ENCODE results near the gene RIPK3.

The RIPK3 gene

GRCh38 chr14:24317141-24317928 lies 22.5 kb downstream of the RIPK3 start:
- no peak for DNase-seq

- no peak for DNase-seq
These were observed 23.2 kb downstream of the RIPK3 start for GRCh38 chr14:24316597-24316950.

- no peak for DNase-seq
These were observed 23.8 kb downstream of the RIPK3 start for GRCh38 chr14:24315807-24316596.

- DNase-seq: no peak
These were observed 24.5 kb downstream of the RIPK3 start for GRCh38 chr14:24315243-24315806.

- no peak for DNase-seq
These were observed 25.2 kb downstream of the RIPK3 start for GRCh38 chr14:24314377-24315193.

GRCh38 chr14:24313913-24314312 lies 25.9 kb downstream of the RIPK3 start:
- no peak for DNase-seq

GRCh38 chr14:24312736-24313507 lies 26.9 kb downstream of the RIPK3 start:
- no peak for DNase-seq

- DNase-seq: no peak
These were observed 27.8 kb downstream of the RIPK3 start for GRCh38 chr14:24311837-24312615.

- peak; percentile 74 for DNase-seq
These were observed 28.9 kb downstream of the RIPK3 start, which contains the start of gene LTB4R for GRCh38 chr14:24310646-24311604. TSS of gene LTB4R (plus strand) at chr14:24311502. CDS start at chr14:24315652, 4,150 bp downstream.

- no peak for DNase-seq
These were observed 29.5 kb downstream of the RIPK3 start for GRCh38 chr14:24310265-24310645.

- no peak for DNase-seq
These were observed 30.1 kb downstream of the RIPK3 start, which contains the start of gene LTB4R2 for GRCh38 chr14:24309538-24310264. TSS of gene LTB4R2 (plus strand) at chr14:24310140. CDS start at chr14:24310665, 525 bp downstream.

GRCh38 chr14:24308342-24309124 lies 31.3 kb downstream of the RIPK3 start:
- DNase-seq: no peak

GRCh38 chr14:24307575-24308341 lies 32.0 kb downstream of the RIPK3 start, which contains the start of gene CIDEB:
TSS of gene CIDEB (minus strand) at chr14:24307977. CDS start at chr14:24307858, 119 bp downstream.
- peak; percentile 25 for DNase-seq

- DNase-seq: no peak
These were observed 32.6 kb downstream of the RIPK3 start for GRCh38 chr14:24307156-24307574.

GRCh38 chr14:24304019-24304387 lies 35.8 kb downstream of the RIPK3 start:
- DNase-seq: no peak

GRCh38 chr14:24300326-24300980 lies 39.3 kb downstream of the RIPK3 start:
- DNase-seq: no peak
